HepG2 (cell line): ENCODE measurements around the gene KHNYN. TPM values are rescaled to one million over a fixed set of nuclear protein-coding genes. Genes with fewer than 3 reads are reported as not detected.

Experiments used
- ARID2 ChIP-seq: sonication (generic); formaldehyde crosslinking; IDR thresholded peaks from 2 replicates; pipeline ENCODE4 v1.8.1; 2022; ENCODE audit warnings: mild to moderate bottlenecking, missing genetic modification reagents, borderline replicate concordance
- ATF7-NPFF ChIP-seq: sonication (generic); formaldehyde crosslinking; IDR thresholded peaks from 2 replicates; pipeline ENCODE4 v1.8.1; 2023; ENCODE audit warnings: mild to moderate bottlenecking, low read depth, missing genetic modification reagents, moderate library complexity
- DPF2 ChIP-seq: sonication (generic); formaldehyde crosslinking; IDR thresholded peaks from 2 replicates; pipeline ENCODE4 v1.4.0; 2020; ENCODE audit warnings: mild to moderate bottlenecking, low read depth, missing genetic modification reagents, borderline replicate concordance
- E2F1 ChIP-seq: sonication (generic); formaldehyde crosslinking; IDR thresholded peaks from 2 replicates; pipeline ENCODE4 v1.5.0; 2020; ENCODE audit warnings: missing genetic modification reagents
- FUBP1 ChIP-seq: sonication (generic); formaldehyde crosslinking; IDR thresholded peaks from 2 replicates; pipeline ENCODE4 v1.5.1; 2020; ENCODE audit warnings: missing genetic modification reagents, mild to moderate bottlenecking, borderline replicate concordance
- HHEX ChIP-seq: IDR thresholded peaks from 2 replicates; pipeline ENCODE4 v1.6.1; 2016; ENCODE audit warnings: control low read depth
- KAT7 ChIP-seq: IDR thresholded peaks from 2 replicates; pipeline ENCODE4 v1.6.1; 2018; ENCODE audit warnings: borderline replicate concordance, missing compliant biosample characterization
- MED13 ChIP-seq: sonication (generic); formaldehyde crosslinking; IDR thresholded peaks from 2 replicates; pipeline ENCODE4 v1.5.0; 2020; ENCODE audit warnings: missing genetic modification reagents
- PITX1 ChIP-seq: sonication (generic); formaldehyde crosslinking; IDR thresholded peaks from 2 replicates; pipeline ENCODE4 v1.5.1; 2020; ENCODE audit warnings: mild to moderate bottlenecking, missing genetic modification reagents
- POLR2A ChIP-seq, 2 experiments: IDR thresholded peaks; 2 replicates each; pipeline ENCODE4 v1.6.1; 2011; ENCODE audit warnings: low read depth in 2 of 2, low read length in 2 of 2, mild to moderate bottlenecking in 1 of 2, moderate library complexity in 1 of 2; ENCODE audit not compliant: insufficient read depth in 1 of 2
- RELA ChIP-seq: sonication (generic); formaldehyde crosslinking; IDR thresholded peaks from 2 replicates; pipeline ENCODE4 v1.4.0; 2020; ENCODE audit warnings: missing genetic modification reagents
- SRY ChIP-seq: sonication (generic); formaldehyde crosslinking; IDR thresholded peaks from 2 replicates; pipeline ENCODE4 v1.8.0; 2022; ENCODE audit warnings: mild to moderate bottlenecking, missing genetic modification reagents
- TAF15 ChIP-seq: fragments of 200-400 bp; formaldehyde crosslinking; IDR thresholded peaks from one replicate; pipeline ENCODE4 v1.6.1; 2018; ENCODE audit warnings: mild to moderate bottlenecking, low read depth, low read length; ENCODE audit not compliant: poor library complexity, severe bottlenecking
- TERF1 ChIP-seq: sonication (generic); formaldehyde crosslinking; IDR thresholded peaks from 2 replicates; pipeline ENCODE4 v1.8.0; 2022; ENCODE audit warnings: mild to moderate bottlenecking, missing genetic modification reagents, moderate library complexity
- THAP11 ChIP-seq: IDR thresholded peaks from 2 replicates; pipeline ENCODE4 v1.6.1; 2016; ENCODE audit warnings: missing biosample characterization, missing genetic modification reagents
- ZBTB20 ChIP-seq: sonication (generic); formaldehyde crosslinking; IDR thresholded peaks from 2 replicates; pipeline ENCODE4 v1.8.1; 2023; ENCODE audit warnings: missing genetic modification reagents, low read depth, mild to moderate bottlenecking, borderline replicate concordance
- ZNF335 ChIP-seq: sonication (generic); formaldehyde crosslinking; IDR thresholded peaks from 2 replicates; pipeline ENCODE4 v1.4.0; 2020; ENCODE audit warnings: missing genetic modification reagents
- ZNF383 ChIP-seq: sonication (generic); formaldehyde crosslinking; IDR thresholded peaks from 2 replicates; pipeline ENCODE4 v1.4.0; 2020; ENCODE audit warnings: missing genetic modification reagents, mild to moderate bottlenecking, borderline replicate concordance
- ZNF431 ChIP-seq: sonication (generic); formaldehyde crosslinking; IDR thresholded peaks from 2 replicates; pipeline ENCODE4 v1.9.0; 2022; ENCODE audit warnings: missing genetic modification reagents, low read depth, mild to moderate bottlenecking, borderline replicate concordance
- ZNF720 ChIP-seq: sonication (generic); formaldehyde crosslinking; IDR thresholded peaks from 2 replicates; pipeline ENCODE4 v1.4.0; 2020; ENCODE audit warnings: missing genetic modification reagents
- polyA plus RNA-seq, 8 experiments: library from polyadenylated mRNA; depleted of rRNA in 3 of 8; stranded (reverse) in 7 of 8; unstranded in 1 of 8; fragments of >200 nt; fragmentation: Illumina TruSeq in 4 of 8; extraction: Trizol in 4 of 8; gene quantifications; 2 replicates each; pipeline versions ENCODE4 v1.2.1 to v1.2.3, GENCODE V29; 2011 to 2016; ENCODE audit warnings: low read depth in 4 of 8, missing spikeins in 1 of 8, mixed read lengths in 1 of 8; ENCODE audit not compliant: insufficient read depth in 1 of 8
- total RNA-seq, 5 experiments: library from RNA; depleted of rRNA; stranded (reverse); fragments of >200 nt; fragmentation: Illumina TruSeq; extraction: Trizol; gene quantifications; 2 replicates each; pipeline ENCODE4 v1.2.3, GENCODE V29; 2016; ENCODE audit warnings: low read depth in 1 of 5
- TF ChIP-seq, protein P1 (sequence below): sonication (generic); formaldehyde crosslinking; IDR thresholded peaks from 2 replicates; pipeline ENCODE4 v1.8.1; 2022; ENCODE audit warnings: low read depth, mild to moderate bottlenecking, missing genetic modification reagents
- TF ChIP-seq, protein P2 (sequence below): sonication (generic); formaldehyde crosslinking; IDR thresholded peaks from 2 replicates; pipeline ENCODE4 v1.9.0; 2021; ENCODE audit warnings: missing genetic modification reagents, borderline replicate concordance

The KHNYN gene
- total and polyA plus RNA-seq, 2 of the 13 experiments (the other 11 are each of a cell fraction or from before 2014, with no cell fraction given): 52.8 to 75.7 TPM

GRCh38 chr14:24431569-24432258 is 2.0 kb downstream of the KHNYN start (continued):
- no peak for TF ChIP-seq FUBP1 (CRISPR knock-in tag)
- TF ChIP-seq ZNF335 (CRISPR knock-in tag): no peak
- TF ChIP-seq RELA (CRISPR knock-in tag): peak; percentile 50; the same call in 1 of the 2 replicates
- no peak for TF ChIP-seq DPF2 (CRISPR knock-in tag)
- TF ChIP-seq PITX1: peak; percentile 82; the same call in 1 of the 2 replicates
- TF ChIP-seq E2F1 (CRISPR knock-in tag): no peak
- TF ChIP-seq KAT7 (CRISPR knock-in tag): no peak
- peak; percentile 75 for TF ChIP-seq HHEX (CRISPR knock-in tag)
- TF ChIP-seq MED13 (CRISPR knock-in tag): no peak
- peak; percentile 75 for TF ChIP-seq THAP11 (CRISPR knock-in tag)
- TF ChIP-seq, protein P1, sequence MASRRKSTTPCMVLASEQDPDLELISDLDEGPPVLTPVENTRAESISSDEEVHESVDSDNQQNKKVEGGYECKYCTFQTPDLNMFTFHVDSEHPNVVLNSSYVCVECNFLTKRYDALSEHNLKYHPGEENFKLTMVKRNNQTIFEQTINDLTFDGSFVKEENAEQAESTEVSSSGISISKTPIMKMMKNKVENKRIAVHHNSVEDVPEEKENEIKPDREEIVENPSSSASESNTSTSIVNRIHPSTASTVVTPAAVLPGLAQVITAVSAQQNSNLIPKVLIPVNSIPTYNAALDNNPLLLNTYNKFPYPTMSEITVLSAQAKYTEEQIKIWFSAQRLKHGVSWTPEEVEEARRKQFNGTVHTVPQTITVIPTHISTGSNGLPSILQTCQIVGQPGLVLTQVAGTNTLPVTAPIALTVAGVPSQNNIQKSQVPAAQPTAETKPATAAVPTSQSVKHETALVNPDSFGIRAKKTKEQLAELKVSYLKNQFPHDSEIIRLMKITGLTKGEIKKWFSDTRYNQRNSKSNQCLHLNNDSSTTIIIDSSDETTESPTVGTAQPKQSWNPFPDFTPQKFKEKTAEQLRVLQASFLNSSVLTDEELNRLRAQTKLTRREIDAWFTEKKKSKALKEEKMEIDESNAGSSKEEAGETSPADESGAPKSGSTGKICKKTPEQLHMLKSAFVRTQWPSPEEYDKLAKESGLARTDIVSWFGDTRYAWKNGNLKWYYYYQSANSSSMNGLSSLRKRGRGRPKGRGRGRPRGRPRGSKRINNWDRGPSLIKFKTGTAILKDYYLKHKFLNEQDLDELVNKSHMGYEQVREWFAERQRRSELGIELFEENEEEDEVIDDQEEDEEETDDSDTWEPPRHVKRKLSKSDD (CRISPR knock-in tag): no peak
- no peak for TF ChIP-seq ZNF431 (CRISPR knock-in tag)
- no peak for TF ChIP-seq ZNF720 (CRISPR knock-in tag)
- TF ChIP-seq ATF7-NPFF: peak; percentile 64; the same call in 1 of the 2 replicates
- TF ChIP-seq ZBTB20 (CRISPR knock-in tag): peak; percentile 82
- TF ChIP-seq POLR2A (IDR thresholded peaks at IDR 0.05; ENCODE audit: insufficient read depth in 1 of 2, low read depth in 2 of 2, low read length in 2 of 2): peak in 1 of 2 experiments; percentile 21; a peak in 2 of 4 replicates
- TF ChIP-seq ARID2 (CRISPR knock-in tag): no peak
- peak; percentile 64; the same call in 1 of the 2 replicates for TF ChIP-seq ZNF383 (CRISPR knock-in tag)
- no peak for TF ChIP-seq TERF1 (CRISPR knock-in tag)
- TF ChIP-seq, protein P2, sequence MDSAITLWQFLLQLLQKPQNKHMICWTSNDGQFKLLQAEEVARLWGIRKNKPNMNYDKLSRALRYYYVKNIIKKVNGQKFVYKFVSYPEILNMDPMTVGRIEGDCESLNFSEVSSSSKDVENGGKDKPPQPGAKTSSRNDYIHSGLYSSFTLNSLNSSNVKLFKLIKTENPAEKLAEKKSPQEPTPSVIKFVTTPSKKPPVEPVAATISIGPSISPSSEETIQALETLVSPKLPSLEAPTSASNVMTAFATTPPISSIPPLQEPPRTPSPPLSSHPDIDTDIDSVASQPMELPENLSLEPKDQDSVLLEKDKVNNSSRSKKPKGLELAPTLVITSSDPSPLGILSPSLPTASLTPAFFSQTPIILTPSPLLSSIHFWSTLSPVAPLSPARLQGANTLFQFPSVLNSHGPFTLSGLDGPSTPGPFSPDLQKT (CRISPR knock-in tag): no peak
- no peak for TF ChIP-seq TAF15
- TF ChIP-seq SRY (CRISPR knock-in tag): no peak
